ENCODE results near the gene CELA2A.
"Not testable (repeated sequence)": the region's sequence is repeated elsewhere in the genome, so short reads cannot be mapped to it uniquely, and the experiment has no call there.

CELA2A gene

GRCh38 chr1:15476927-15477326 lies 20.4 kb downstream of the CELA2A start:
- H3K27ac ChIP-seq (ENCODE audit: poor library complexity, severe bottlenecking) = no peak overlapping the region
- ATAC-seq (ENCODE audit: low read depth) (no peak), DNase-seq (ENCODE audit: low spot score) (no peak)
- no peaks in the 10 kb centered on the region for H3K27me3 ChIP-seq (ENCODE audit: insufficient read depth, poor library complexity, severe bottlenecking)
- no peaks in the 10 kb centered on the region for H3K9me3 ChIP-seq (ENCODE audit: severe bottlenecking)
- no peaks in the 10 kb centered on the region for H3K4me1 ChIP-seq (ENCODE audit: insufficient read depth, poor library complexity, severe bottlenecking)
- no peak for TF ChIP-seq CTCF (IDR thresholded peaks at IDR 0.05; ENCODE audit: poor library complexity, severe bottlenecking)
- H3K4me3 ChIP-seq (ENCODE audit: severe bottlenecking) = no peak overlapping the region
- no peaks in the 10 kb centered on the region for H3K36me3 ChIP-seq (ENCODE audit: low read depth)

- DNase-seq (ENCODE audit: low spot score) = no peak
- TF ChIP-seq CTCF (IDR thresholded peaks at IDR 0.05; ENCODE audit: poor library complexity, severe bottlenecking) = no peak
- no peaks in the 10 kb centered on the region for H3K9me3 ChIP-seq (ENCODE audit: severe bottlenecking)
Observed at GRCh38 chr1:15477646-15478212, 21.2 kb downstream of the CELA2A start.

DNA sequence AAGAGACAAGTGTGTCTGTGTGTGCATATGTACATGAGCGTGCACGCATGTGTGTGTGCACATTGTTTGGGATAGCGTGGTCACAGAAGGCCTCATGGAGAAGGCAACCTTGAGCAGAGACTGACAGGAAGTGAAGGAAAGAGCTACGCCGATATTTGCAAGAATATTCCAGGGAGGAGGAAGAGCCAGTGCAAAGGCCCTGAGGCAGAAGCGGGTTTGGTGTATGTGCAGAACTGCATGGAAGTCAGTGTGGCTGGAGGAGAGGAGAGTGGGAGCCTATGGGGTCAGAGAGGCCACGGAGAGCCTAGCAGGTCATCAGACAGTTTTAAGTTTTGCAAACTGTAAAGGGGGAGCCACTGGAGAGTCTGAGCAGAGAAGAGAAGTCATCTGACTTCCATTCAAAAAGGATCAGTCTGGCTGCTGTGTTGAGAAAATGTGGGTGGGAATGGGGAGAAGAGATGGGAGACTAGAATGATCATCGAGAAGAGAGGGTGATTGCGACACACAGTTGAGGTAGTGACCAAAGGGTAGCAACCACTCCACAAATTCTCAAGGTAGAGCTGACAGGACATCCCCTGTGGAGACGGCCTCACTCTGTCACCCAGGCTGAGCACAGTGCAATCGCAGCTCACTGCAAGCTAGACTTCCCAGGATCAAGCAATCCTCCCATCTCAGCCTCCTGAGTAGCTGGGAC lies 23.3 kb downstream of the CELA2A start:
- no peak for DNase-seq (ENCODE audit: low spot score)
- H3K36me3 ChIP-seq (ENCODE audit: low read depth) = no peaks in the 10 kb centered on the region
- no peaks in the 10 kb centered on the region for H3K4me1 ChIP-seq (ENCODE audit: insufficient read depth, poor library complexity, severe bottlenecking)
- H3K27me3 ChIP-seq (ENCODE audit: insufficient read depth, poor library complexity, severe bottlenecking) = no peaks in the 10 kb centered on the region
- H3K27ac ChIP-seq (ENCODE audit: poor library complexity, severe bottlenecking) = no peak overlapping the region
- H3K9me3 ChIP-seq (ENCODE audit: severe bottlenecking) = no peaks in the 10 kb centered on the region
- H3K4me3 ChIP-seq (ENCODE audit: severe bottlenecking) = no peak overlapping the region
- ATAC-seq (ENCODE audit: low read depth) = no peak
- no peak for TF ChIP-seq CTCF (IDR thresholded peaks at IDR 0.05; ENCODE audit: poor library complexity, severe bottlenecking)

More at GRCh38 chr1:15477646-15478212, 21.2 kb downstream of the CELA2A start:
- Histone ChIP-seq H3K27me3 (ENCODE audit: insufficient read depth, poor library complexity, severe bottlenecking) (no peaks in the 10 kb centered on the region), H3K4me1 (ENCODE audit: insufficient read depth, poor library complexity, severe bottlenecking) (no peaks in the 10 kb centered on the region), H3K36me3 (ENCODE audit: low read depth) (no peaks in the 10 kb centered on the region), H3K27ac (ENCODE audit: poor library complexity, severe bottlenecking) (no peak overlapping the region), H3K4me3 (ENCODE audit: severe bottlenecking) (no peak overlapping the region)
- no peak for ATAC-seq (ENCODE audit: low read depth)

DNA sequence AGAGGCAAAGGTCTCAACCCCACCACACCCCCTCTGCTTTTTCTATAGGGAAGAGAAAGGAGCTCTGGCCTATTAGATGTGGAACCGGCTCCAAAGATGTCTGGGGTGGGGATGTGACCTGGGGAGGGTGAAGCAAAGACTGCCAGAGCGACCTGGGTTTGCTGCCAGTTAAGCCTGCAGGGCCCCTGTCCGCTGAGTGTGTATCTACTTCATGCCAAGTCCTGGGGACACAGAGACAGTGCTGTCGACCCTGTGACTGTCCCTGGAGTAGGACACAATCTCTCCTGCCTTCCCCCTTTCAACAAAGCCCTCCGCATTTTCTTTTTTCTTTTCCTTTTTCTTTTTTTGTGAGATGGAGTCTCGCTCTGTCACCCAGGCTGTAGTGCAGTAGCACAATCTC lies 25.9 kb downstream of the CELA2A start:
- H3K27me3 ChIP-seq (ENCODE audit: insufficient read depth, poor library complexity, severe bottlenecking); ATAC-seq (ENCODE audit: low read depth); H3K4me1 ChIP-seq (ENCODE audit: insufficient read depth, poor library complexity, severe bottlenecking); H3K36me3 ChIP-seq (ENCODE audit: low read depth); DNase-seq (ENCODE audit: low spot score); H3K9me3 ChIP-seq (ENCODE audit: severe bottlenecking); H3K4me3 ChIP-seq (ENCODE audit: severe bottlenecking); H3K27ac ChIP-seq (ENCODE audit: poor library complexity, severe bottlenecking): not testable (repeated sequence)

DNA sequence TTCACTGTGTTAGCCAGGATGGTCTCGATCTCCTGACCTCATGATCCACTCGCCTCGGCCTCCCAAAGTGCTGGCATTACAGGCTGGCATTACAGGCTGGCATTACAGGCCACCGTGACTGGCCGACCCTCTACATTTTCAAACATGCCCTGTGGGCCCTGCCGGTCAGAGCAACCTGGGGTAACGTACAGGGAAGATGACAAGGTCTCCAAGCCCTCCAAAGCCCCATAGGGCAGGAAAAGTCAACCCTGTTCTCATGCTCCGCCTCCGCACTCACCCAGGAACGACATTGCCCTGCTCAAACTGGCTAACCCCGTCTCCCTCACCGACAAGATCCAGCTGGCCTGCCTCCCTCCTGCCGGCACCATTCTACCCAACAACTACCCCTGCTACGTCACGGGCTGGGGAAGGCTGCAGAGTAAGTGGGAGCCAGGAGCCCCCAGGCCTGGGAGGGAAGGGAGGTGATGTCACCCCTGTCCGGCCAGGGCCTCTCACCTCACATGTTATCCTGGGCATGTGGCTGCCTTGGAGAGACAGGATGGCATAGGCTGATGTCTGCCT lies 26.5 kb downstream of the CELA2A start:
- DNase-seq (ENCODE audit: low spot score); H3K27ac ChIP-seq (ENCODE audit: poor library complexity, severe bottlenecking); H3K27me3 ChIP-seq (ENCODE audit: insufficient read depth, poor library complexity, severe bottlenecking); H3K36me3 ChIP-seq (ENCODE audit: low read depth); H3K4me1 ChIP-seq (ENCODE audit: insufficient read depth, poor library complexity, severe bottlenecking); H3K9me3 ChIP-seq (ENCODE audit: severe bottlenecking); H3K4me3 ChIP-seq (ENCODE audit: severe bottlenecking); ATAC-seq (ENCODE audit: low read depth): not testable (repeated sequence)

GRCh38 chr1:15483971-15484370 lies 27.4 kb downstream of the CELA2A start:
- no peak for DNase-seq (ENCODE audit: low spot score)
- no peak overlapping the region for H3K4me3 ChIP-seq (ENCODE audit: severe bottlenecking)
- no peak overlapping the region for H3K27ac ChIP-seq (ENCODE audit: poor library complexity, severe bottlenecking)
- no peaks in the 10 kb centered on the region for H3K9me3 ChIP-seq (ENCODE audit: severe bottlenecking)
- ATAC-seq (ENCODE audit: low read depth) = no peak
- no peaks in the 10 kb centered on the region for H3K4me1 ChIP-seq (ENCODE audit: insufficient read depth, poor library complexity, severe bottlenecking)
- H3K27me3 ChIP-seq (ENCODE audit: insufficient read depth, poor library complexity, severe bottlenecking) = no peaks in the 10 kb centered on the region
- H3K36me3 ChIP-seq (ENCODE audit: low read depth) = no peaks in the 10 kb centered on the region
- no peak for TF ChIP-seq CTCF (IDR thresholded peaks at IDR 0.05; ENCODE audit: poor library complexity, severe bottlenecking)

- H3K36me3 ChIP-seq (ENCODE audit: low read depth); H3K27me3 ChIP-seq (ENCODE audit: insufficient read depth, poor library complexity, severe bottlenecking); H3K4me1 ChIP-seq (ENCODE audit: insufficient read depth, poor library complexity, severe bottlenecking); H3K27ac ChIP-seq (ENCODE audit: poor library complexity, severe bottlenecking); H3K4me3 ChIP-seq (ENCODE audit: severe bottlenecking); ATAC-seq (ENCODE audit: low read depth); DNase-seq (ENCODE audit: low spot score); H3K9me3 ChIP-seq (ENCODE audit: severe bottlenecking): not testable (repeated sequence)
Observed at GRCh38 chr1:15484443-15484842, 27.9 kb downstream of the CELA2A start.

Data from RWPE2 (cell line).